GM18499 (cell line): Measurements from ENCODE around the gene BMPR2.
"Not testable (repeated sequence)": the region's sequence is repeated elsewhere in the genome, so short reads cannot be mapped to it uniquely, and the experiment has no call there.

ENCODE experiments used
- ATAC-seq: cut with Tn5 transposase; IDR thresholded peaks from one replicate; pipeline ENCODE4 v1.9.1; 2021; ENCODE audit warnings: moderate number of reproducible peaks; ENCODE audit not compliant: insufficient read depth, unreplicated experiment

Gene BMPR2

GRCh38 chr2:202444000-202444399 lies 67.9 kb downstream of the BMPR2 start:
- ATAC-seq = no peak

DNA sequence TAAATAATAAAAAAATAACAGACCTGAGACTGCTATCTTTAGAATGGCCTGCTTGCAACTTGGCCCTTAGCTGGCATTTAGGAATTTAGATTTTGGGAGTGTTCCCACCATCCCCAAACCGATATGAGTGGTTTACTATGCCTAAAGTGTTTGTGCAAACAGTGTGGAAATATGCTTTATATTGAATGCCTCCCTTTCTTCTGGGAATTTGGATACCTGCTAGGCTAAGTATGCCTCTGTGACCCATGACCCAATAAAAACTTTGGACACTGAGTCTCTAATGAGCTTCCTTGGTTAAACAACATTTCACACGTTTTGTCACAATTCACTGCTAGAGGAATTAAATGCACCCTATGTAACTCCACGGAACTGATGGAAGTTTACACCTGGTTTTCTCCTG lies 73.2 kb downstream of the BMPR2 start:
- ATAC-seq = no peak

DNA sequence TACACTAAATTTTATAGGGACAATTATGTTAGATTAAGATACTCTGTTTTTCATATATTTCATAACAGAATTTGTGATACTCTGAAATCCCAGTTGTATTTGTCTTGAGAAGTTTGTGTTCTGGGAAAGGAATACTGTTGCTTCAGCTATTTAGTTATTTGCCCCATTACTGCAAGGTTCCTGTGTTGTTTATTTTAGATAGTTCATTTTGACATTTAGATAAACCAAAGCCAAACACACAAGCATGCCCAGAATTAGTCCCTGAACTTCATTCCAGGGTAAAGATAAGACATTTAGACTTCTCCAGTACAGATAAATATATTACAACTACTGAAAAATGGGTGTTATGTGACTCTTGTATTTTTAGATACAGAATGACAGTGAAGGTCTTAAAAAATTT lies 74.7 kb downstream of the BMPR2 start:
- no peak for ATAC-seq

- ATAC-seq = no peak
These were observed 76.6 kb downstream of the BMPR2 start for GRCh38 chr2:202452744-202453143.

- ATAC-seq = no peak
These were observed 78.4 kb downstream of the BMPR2 start for GRCh38 chr2:202454536-202454935.

- no peak for ATAC-seq
These were observed 79.0 kb downstream of the BMPR2 start for GRCh38 chr2:202455114-202455513.

DNA sequence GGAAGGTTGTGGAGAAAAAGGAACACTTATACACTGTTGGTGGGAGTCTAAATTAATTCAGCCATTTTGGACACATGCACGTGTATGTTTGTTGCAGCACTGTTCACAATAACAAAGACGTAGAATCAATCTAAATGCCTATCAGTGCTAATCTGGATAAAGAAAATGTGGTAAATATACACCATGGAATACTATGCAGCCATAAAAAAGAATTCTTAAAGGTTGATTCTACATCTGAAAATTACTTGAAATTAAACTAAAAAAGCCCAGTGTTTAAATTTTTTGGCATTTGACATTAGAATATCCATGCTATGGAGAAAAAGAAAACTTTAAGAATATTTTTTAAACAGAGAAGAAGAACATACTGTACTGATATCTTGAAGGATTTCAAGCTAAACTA lies 84.0 kb downstream of the BMPR2 start:
- no peak for ATAC-seq

GRCh38 chr2:202479090-202479489 lies 103.0 kb downstream of the BMPR2 start:
- no peak for ATAC-seq

DNA sequence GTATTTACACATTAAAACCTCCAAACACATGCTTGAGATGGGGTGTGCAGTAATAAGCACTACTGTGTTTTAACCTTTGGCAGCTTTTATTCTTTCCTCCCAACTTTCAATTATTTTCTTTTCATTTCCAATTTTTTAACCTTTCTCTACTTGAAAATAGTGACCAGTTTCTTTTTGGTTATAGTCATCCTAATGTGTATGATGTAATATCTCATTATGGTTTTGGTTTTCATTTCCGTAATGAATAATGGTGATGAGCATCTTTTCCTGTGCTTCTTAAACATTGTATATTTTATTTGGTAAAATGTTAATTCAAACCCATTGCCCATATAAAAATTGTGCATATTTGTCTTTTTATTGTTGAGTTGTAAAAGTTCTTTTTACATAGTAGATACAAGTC lies 103.5 kb downstream of the BMPR2 start:
- ATAC-seq = no peak

GRCh38 chr2:202486351-202486750 lies 110.2 kb downstream of the BMPR2 start:
- no peak for ATAC-seq

DNA sequence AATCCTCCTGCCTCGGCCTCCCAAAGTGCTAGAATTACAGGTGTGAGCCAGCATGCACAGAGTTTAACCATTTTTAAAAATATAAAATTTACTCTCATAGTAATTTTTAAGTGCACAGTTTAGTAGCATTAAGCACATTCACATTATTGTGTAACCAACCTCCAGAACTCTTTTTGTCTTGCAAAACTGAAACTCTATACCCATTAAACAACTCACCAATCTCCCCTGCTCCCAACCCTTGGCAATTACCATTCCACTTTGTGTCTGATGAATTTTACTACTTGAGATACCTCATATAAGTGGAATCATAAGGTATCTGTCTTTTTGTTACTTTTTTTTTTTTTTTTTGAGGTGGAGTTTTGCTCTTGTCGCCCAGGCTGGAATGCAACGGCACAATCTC lies 112.5 kb downstream of the BMPR2 start:
- ATAC-seq = no peak

- ATAC-seq = no peak
These were observed 114.4 kb downstream of the BMPR2 start for GRCh38 chr2:202490479-202490878.

DNA sequence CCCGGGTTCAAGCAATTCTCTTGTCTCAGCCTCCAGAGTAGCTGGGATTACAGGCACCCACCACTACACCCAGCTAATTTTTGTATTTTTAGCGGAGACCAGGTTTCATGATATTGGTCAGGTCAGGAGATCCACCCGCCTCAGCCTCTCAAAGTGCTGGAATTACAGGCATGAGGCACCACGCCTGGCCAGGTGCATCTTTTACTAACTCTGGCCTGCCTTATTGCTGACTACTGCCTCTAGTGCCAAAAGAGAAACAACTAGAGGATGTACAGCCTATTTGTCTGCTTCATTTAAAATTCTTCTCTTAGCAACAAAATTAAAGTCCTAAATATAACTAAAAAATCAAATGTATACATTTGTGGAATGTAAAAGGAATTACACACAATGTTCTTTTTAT lies 115.4 kb downstream of the BMPR2 start:
- no peak for ATAC-seq

DNA sequence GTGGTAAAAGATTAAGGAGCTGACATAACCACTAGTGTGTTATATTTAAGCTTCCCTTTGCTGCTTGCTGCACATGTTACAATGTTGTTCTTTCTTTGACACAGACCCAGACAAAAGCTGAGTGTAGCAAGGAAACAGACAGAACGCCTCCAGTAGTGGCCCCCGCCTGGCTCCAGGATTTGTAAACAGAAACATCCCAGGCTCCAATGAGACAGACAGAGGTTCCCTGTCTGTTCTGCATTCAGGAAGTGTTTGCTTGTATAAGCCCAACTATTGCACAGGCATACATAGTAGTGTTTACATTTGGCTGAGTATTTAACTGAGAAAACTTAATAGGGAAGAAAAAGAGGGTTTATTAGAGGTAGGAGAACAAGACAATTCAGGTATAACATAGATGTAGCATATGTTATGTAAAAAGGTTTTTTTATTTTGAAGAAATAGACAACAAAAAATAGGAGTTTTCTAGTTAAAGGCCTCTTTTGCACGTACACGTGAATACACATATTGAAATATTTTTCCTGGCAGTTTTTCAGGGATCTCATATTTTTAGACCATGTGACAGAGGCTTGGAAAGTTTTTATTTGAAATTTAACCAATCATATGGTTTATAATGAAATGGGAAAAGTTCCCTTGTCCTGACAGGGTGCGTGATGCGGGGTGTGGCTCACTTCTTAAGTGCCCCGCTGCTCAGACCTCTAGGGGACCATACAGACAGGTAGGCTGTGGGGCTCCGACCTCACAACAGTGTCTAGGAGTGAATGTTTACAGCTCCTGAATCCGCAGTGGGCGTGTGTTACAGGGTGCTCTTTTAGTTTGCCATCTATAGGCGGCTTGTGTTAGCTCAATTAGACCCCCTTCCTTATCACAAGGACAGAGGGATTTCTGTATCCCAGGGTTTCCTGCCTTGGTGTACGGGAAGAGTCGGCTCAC lies 118.4 kb downstream of the BMPR2 start:
- ATAC-seq = no peak

- no peak for ATAC-seq
These were observed 119.1 kb downstream of the BMPR2 start for GRCh38 chr2:202495230-202495604.

- ATAC-seq = not testable (repeated sequence)
These were observed 120.8 kb downstream of the BMPR2 start for GRCh38 chr2:202496835-202497472.

DNA sequence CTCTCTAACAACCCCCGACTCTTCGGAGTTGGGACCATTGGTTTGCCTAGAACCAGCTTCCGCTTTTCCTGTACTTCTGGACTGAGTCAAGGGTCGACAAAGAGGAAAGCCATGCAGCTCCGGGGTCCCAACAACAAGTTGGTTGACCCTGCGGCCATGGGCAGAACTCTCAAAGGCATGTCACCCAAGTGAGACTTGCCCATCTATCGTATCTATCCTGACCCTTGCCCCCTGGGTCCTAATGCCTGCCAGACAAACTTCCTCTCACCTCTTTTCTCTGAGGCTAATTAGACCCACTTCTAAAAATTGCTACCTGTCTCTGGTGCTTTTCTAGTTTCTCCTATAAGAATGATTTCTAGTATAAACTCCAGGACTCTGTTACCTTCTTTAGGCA lies 121.3 kb downstream of the BMPR2 start:
- not testable (repeated sequence) for ATAC-seq

DNA sequence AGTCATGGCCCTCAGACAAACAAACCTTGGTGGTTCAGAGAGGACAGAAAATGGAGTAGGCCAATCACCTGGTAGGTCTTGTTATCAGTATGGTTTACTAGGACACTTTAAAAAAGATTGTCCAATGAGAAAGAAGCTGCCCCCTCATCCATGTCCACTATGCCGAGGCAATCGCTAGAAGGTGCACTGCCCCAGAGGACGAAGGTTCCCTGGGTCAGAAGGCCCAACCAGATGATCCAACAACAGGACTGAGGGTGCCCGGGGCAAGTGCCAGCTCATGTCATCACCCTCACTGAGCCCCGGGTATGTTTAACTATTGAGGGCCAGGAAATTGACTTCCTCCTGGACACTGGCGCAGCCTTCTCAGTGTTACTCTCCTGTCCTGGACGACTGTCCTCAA lies 123.7 kb downstream of the BMPR2 start:
- not testable (repeated sequence) for ATAC-seq

DNA sequence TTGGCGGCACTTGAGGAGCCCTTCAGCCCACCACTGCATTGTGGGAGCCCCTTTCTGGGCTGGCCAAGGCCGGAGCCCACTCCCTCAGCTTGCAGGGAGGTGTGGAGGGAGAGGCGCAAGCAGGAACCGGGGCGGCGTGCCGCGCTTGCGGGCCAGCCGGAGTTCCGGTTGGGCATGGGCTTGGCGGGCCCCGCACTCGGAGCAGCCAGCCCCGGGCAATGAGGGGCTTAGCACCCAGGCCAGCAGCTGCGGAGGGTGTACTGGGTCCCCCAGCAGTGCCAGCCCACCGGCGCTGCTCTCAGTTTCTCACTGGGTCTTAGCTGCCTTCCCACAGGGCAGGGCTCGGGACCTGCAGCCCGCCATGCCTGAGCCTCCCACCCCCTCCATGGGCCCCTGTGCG lies 127.1 kb downstream of the BMPR2 start:
- ATAC-seq = not testable (repeated sequence)

DNA sequence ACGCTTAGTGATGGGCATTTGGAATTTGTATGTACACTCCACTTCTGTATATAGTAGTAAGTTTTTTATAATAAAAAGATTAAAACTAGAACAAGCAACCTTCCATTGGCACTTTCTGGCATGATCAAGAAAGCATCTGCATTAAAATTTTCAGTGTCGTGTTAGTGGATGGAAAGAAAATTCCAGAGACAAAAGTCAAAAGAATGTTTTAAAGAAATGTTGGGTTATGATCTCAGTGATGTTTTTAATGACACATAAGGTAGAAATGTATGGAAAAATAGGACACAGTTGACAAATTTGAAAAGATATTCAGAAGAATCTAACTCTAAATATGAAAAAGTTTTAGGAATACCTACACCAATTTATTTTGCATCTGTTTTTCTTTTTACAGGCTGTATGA lies 132.6 kb downstream of the BMPR2 start:
- no peak for ATAC-seq

GRCh38 chr2:202510911-202511310 lies 134.8 kb downstream of the BMPR2 start:
- no peak for ATAC-seq

DNA sequence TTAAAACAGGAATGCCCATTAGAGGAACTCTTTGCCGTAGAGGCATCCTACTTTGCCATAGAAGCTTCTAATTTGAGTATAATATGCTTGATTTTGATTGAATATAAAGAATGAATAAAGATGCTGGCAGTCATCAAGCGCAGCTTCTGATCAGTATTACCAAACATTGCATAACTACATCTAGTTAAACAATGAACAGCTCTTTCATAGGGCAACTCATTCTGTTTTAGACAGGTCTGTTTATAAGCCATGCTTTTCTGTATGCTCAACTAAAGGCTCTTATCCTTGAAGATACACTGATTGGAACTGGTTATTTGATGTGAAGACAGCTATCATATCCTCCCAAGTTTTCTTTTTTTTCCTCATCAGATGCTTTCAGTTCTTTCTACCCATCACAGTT lies 136.0 kb downstream of the BMPR2 start:
- ATAC-seq = no peak
